Activated B cell treated with CpG ODN at 0.5 μM for 24 hours (primary cell): ENCODE data around the gene SMC3. TPM values are rescaled to one million over a fixed set of nuclear protein-coding genes. Genes with fewer than 3 reads are reported as not detected.

Experiments
- ATAC-seq: fragments of 200-7000 bp; cut with Tn5 transposase; one replicate; pipeline ENCODE4 v1.10.0; 2021; ENCODE audit warnings: low read depth, mild to moderate bottlenecking, moderate library complexity
- CTCF ChIA-PET: fragments of 350-600 bp; sonication (Branson Sonifier 250); formaldehyde crosslinking; loops from one replicate; lab custom pipeline; 2021; ENCODE audit warnings: antibody characterized with exemption; lab: Charles Lee
- POLR2A ChIA-PET: fragments of 350-600 bp; sonication (Branson Sonifier 250); formaldehyde crosslinking; loops from one replicate; lab custom pipeline; 2021; ENCODE audit warnings: antibody characterized with exemption; lab: Charles Lee
- DNase-seq: peaks from one replicate; pipeline ENCODE4 v3.0.0; 2022
- H3K27ac Mint-ChIP-seq: one replicate; pipeline ENCODE4 v1.8.0; 2020; ENCODE audit warnings: mixed read lengths
- H3K27me3 Mint-ChIP-seq: one replicate; pipeline ENCODE4 v1.8.0; 2021; ENCODE audit warnings: mixed read lengths
- H3K36me3 Mint-ChIP-seq: one replicate; pipeline ENCODE4 v1.8.0; 2021; ENCODE audit warnings: low read depth, mixed read lengths
- H3K4me1 Mint-ChIP-seq: one replicate; pipeline ENCODE4 v1.8.0; 2021; ENCODE audit warnings: mixed read lengths
- H3K4me3 Mint-ChIP-seq: one replicate; pipeline ENCODE4 v1.8.0; 2020; ENCODE audit warnings: mild to moderate bottlenecking, mixed read lengths
- H3K9me3 Mint-ChIP-seq: one replicate; pipeline ENCODE4 v1.8.0; 2020; ENCODE audit warnings: mixed read lengths
- intact Hi-C: fragments of 100-400 bp; cut with micrococcal nuclease; formaldehyde crosslinking; loops from one replicate; pipeline ENCODE4 v1.15.1; 2024
- total RNA-seq: library from RNA; stranded (reverse); gene quantifications from 2 replicates; pipeline ENCODE4 v1.2.3, GENCODE V29; 2022
- TF ChIP-seq, protein P1 (sequence below): fragments of 200-600 bp; IDR thresholded peaks from one replicate; pipeline ENCODE4 v1.8.0; 2022; ENCODE audit warnings: antibody characterized with exemption, mild to moderate bottlenecking

The SMC3 gene
- total RNA-seq, 1 donor from 2014 or later = 41.1 TPM

DNA sequence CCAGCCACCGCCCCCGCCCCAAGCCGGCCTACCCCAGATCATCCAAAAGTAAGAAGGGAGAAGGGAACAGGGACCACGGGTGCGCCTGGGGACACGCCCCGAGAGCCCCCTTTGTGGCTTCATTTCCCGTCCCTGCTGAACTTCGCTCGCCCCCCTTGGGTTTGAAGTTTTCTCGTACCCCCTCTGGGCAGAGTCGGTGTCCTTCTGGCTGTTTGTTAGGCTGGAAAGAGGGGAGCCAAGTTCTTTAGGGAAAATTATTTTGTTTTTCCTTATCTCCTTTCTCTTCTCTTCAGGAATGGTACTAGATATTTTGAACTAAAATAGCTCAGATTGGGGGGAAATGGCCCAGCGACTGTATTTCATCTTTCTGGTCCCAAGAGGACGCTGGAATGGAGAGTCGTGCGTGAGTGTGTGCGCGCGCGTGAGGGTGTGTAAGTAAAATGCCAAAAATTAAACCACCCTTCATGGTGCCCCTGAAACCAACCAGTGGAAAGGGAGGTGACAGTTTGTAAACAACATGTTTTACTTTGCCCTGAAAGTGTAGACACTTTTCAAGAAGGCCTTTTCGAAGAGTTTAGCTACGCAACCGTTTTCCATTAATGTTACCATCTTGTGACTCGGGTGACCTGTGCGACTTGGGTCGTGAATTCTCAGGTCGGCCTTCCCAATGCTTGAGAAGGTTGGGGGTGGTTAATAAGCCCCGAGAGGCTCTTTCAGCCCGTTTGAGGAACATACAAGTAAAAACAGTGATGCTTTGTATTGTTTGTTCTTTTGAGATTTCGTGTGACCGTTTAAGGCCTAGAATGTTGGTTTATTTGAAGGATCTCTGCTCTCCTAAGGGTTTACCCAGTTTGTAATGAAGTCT lies 77.3 kb downstream of the SMC3 start:
- peaks cover 47% of the 10 kb centered on the region for H3K27me3 Mint-ChIP-seq
- ChIA-PET POLR2A (no interaction called here), CTCF (no interaction called here)
- H3K4me3 Mint-ChIP-seq = peak overlapping the region; percentile 58
- no peak overlapping the region for H3K27ac Mint-ChIP-seq
- H3K9me3 Mint-ChIP-seq = no peaks in the 10 kb centered on the region
- H3K4me1 Mint-ChIP-seq = peaks cover 24% of the 10 kb centered on the region
- ATAC-seq (no peak), DNase-seq (no peak)
- TF ChIP-seq, protein P1, sequence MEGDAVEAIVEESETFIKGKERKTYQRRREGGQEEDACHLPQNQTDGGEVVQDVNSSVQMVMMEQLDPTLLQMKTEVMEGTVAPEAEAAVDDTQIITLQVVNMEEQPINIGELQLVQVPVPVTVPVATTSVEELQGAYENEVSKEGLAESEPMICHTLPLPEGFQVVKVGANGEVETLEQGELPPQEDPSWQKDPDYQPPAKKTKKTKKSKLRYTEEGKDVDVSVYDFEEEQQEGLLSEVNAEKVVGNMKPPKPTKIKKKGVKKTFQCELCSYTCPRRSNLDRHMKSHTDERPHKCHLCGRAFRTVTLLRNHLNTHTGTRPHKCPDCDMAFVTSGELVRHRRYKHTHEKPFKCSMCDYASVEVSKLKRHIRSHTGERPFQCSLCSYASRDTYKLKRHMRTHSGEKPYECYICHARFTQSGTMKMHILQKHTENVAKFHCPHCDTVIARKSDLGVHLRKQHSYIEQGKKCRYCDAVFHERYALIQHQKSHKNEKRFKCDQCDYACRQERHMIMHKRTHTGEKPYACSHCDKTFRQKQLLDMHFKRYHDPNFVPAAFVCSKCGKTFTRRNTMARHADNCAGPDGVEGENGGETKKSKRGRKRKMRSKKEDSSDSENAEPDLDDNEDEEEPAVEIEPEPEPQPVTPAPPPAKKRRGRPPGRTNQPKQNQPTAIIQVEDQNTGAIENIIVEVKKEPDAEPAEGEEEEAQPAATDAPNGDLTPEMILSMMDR = no peak
- no peaks in the 10 kb centered on the region for H3K36me3 Mint-ChIP-seq
- intact Hi-C loops = no loop called here

GRCh38 chr10:110646417-110647135 lies 79.1 kb downstream of the SMC3 start:
- ATAC-seq = no peak
- intact Hi-C loops = no loop called here
- Mint-ChIP-seq H3K27me3 (peaks cover 48% of the 10 kb centered on the region), H3K36me3 (no peaks in the 10 kb centered on the region), H3K4me3 (no peak overlapping the region), H3K9me3 (no peaks in the 10 kb centered on the region), H3K4me1 (peaks cover 36% of the 10 kb centered on the region), H3K27ac (no peak overlapping the region)
- no peak for DNase-seq
- TF ChIP-seq, protein P1 = no peak
- CTCF ChIA-PET = interaction anchor here (1.2 kb wide), 1 partner anchor 36 kb away, joined by 3 read pairs; no protein-coding TSS in a partner anchor
- POLR2A ChIA-PET = no interaction called here

GRCh38 chr10:110647136-110647430 lies 79.6 kb downstream of the SMC3 start:
- intact Hi-C loops = no loop called here
- no peak overlapping the region for H3K27ac Mint-ChIP-seq
- no peaks in the 10 kb centered on the region for H3K36me3 Mint-ChIP-seq
- no peaks in the 10 kb centered on the region for H3K9me3 Mint-ChIP-seq
- TF ChIP-seq, protein P1 = no peak
- ATAC-seq (no peak), DNase-seq (no peak)
- ChIA-PET POLR2A (no interaction called here), CTCF (interaction anchor here (1.2 kb wide), 1 partner anchor 36 kb away, joined by 3 read pairs; no protein-coding TSS in a partner anchor)
- H3K4me1 Mint-ChIP-seq = peaks cover 41% of the 10 kb centered on the region
- H3K27me3 Mint-ChIP-seq = peaks cover 45% of the 10 kb centered on the region
- H3K4me3 Mint-ChIP-seq = no peak overlapping the region

DNA sequence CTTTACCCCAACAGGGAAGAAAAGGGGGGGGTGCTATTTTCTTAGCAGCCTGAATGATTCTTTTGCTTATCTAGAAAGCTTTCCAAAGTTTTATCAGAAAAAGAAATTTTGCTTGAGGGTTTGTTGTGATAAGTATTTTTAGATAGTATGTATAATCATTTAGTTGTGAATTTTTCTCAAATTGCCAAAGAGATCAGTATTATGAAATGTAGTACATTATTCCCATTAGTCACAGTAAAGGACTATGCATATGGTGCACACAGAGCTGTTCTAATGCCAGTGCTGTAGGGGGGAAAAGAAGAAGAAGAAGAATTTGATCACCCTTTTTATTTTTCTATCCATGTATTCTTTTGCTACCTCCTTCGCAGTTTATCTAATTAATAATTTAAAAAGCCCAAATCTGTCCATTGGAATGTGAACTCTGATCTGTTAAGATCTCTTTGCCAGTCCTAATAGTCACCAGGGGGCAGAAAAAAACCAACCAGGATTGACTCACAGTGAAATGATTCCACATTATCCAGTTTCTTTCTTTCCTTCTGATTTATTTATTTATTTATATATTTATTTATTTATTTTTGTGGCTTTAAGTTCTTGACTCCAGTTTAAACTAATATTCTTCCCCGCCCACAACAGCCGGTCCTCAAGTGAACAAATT lies 81.3 kb downstream of the SMC3 start:
- ChIA-PET CTCF (interaction anchor here (1.8 kb wide), 1 partner anchor 23 kb away, joined by 10 read pairs; no protein-coding TSS in a partner anchor), POLR2A (no interaction called here)
- ATAC-seq (no peak), DNase-seq (no peak)
- Mint-ChIP-seq H3K4me1 (peaks cover 34% of the 10 kb centered on the region), H3K27ac (no peak overlapping the region), H3K27me3 (peaks cover 35% of the 10 kb centered on the region), H3K36me3 (no peaks in the 10 kb centered on the region), H3K9me3 (no peaks in the 10 kb centered on the region), H3K4me3 (no peak overlapping the region)
- intact Hi-C loops = no loop called here
- TF ChIP-seq, protein P1 = no peak
